ENCODE results near the gene USPL1. TPM values are rescaled to one million over a fixed set of nuclear protein-coding genes. Genes with fewer than 3 reads are reported as not detected.
"Not testable (repeated sequence)": the region's sequence is repeated elsewhere in the genome, so short reads cannot be mapped to it uniquely, and the experiment has no call there.

USPL1 gene
- total and polyA plus RNA-seq, 4 donors: 8.5 to 31.9 (median 11.5) TPM

DNA sequence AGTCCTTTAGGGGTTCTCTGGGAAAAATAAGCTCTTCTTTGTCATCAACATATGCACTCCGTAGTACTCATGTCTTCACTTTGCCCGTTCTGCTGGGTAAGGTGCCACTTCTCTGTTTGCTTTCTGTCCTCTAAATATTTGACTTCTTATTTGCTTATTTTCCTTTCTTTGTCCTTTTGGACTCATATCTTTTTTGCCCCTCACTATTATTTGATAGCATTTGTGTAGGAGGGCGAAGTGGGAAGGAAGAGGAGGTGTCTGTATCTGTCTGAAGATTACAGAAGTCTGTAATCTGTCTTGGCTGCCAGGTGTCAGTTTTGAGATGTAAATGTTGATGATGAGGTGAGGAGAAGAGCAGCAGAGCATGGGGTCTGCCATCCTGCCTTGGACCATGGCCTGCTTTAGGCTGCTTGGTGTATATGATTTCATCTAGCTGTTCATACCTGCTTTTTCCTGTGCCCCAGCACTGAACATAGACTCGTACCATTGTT, 30.8 kb downstream of the USPL1 start:
- 88 to 93% methylated on average over 4 of the region's 4 CpGs for WGBS, 2 donors
- no peaks in the 10 kb centered on the region for H3K27me3 ChIP-seq (ENCODE audit: control insufficient read depth in 3 of 3, insufficient read depth in 3 of 3, low read length in 2 of 3)
- H3K4me3 ChIP-seq: no peak overlapping the region
- ATAC-seq (ENCODE audit: insufficient read depth, low FRiP score) (no peak), DNase-seq (no peak)
- H3K9me3 ChIP-seq (ENCODE audit: control insufficient read depth in 4 of 4, insufficient read depth in 3 of 4, low read length in 3 of 4): no peaks in the 10 kb centered on the region
- no peak overlapping the region for H3K27ac ChIP-seq (ENCODE audit: low read depth in 1 of 2, low read length in 1 of 2)
- H3K9ac ChIP-seq (ENCODE audit: insufficient read depth in 1 of 2, low read length in 2 of 2): no peak overlapping the region
- peaks cover 18 to 38% (median 33%) of the 10 kb centered on the region in 4 donors for H3K36me3 ChIP-seq (ENCODE audit: control insufficient read depth in 4 of 4, insufficient read depth in 4 of 4, low read length in 4 of 4)
- H3K4me1 ChIP-seq (ENCODE audit: control insufficient read depth in 5 of 5, insufficient read depth in 5 of 5, low read length in 5 of 5): peaks cover 0 to 5% (median 0%) of the 10 kb centered on the region in 5 donors
- TF ChIP-seq, protein P1, sequence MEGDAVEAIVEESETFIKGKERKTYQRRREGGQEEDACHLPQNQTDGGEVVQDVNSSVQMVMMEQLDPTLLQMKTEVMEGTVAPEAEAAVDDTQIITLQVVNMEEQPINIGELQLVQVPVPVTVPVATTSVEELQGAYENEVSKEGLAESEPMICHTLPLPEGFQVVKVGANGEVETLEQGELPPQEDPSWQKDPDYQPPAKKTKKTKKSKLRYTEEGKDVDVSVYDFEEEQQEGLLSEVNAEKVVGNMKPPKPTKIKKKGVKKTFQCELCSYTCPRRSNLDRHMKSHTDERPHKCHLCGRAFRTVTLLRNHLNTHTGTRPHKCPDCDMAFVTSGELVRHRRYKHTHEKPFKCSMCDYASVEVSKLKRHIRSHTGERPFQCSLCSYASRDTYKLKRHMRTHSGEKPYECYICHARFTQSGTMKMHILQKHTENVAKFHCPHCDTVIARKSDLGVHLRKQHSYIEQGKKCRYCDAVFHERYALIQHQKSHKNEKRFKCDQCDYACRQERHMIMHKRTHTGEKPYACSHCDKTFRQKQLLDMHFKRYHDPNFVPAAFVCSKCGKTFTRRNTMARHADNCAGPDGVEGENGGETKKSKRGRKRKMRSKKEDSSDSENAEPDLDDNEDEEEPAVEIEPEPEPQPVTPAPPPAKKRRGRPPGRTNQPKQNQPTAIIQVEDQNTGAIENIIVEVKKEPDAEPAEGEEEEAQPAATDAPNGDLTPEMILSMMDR (IDR thresholded peaks at IDR 0.05; ENCODE audit: control extremely low read depth, extremely low read depth): no peak

DNA sequence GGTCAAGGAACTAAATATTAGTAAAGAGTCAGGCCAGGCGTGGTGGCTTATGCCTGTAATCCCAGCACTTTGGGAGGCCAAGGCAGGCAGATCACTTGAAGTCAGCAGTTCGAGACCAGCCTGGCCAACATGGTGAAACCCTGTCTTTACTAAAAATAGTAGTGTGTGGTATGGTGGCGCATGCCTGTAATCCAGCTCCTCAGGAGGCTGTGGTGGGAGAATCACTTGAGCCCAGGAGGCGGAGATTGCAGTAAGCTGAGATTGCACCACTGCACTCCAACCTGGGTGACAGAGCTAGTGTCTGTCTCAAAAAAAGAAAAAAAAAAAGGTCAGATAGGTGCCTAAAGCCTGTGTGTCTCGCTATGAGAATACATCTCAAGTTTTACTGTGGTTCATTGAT, 33.9 kb downstream of the USPL1 start:
- peaks cover 19 to 42% (median 29%) of the 10 kb centered on the region in 4 donors for H3K36me3 ChIP-seq (ENCODE audit: control insufficient read depth in 4 of 4, insufficient read depth in 4 of 4, low read length in 4 of 4)
- not testable (repeated sequence) for H3K4me1 ChIP-seq (ENCODE audit: control insufficient read depth in 5 of 5, insufficient read depth in 5 of 5, low read length in 5 of 5); H3K27me3 ChIP-seq (ENCODE audit: control insufficient read depth in 3 of 3, insufficient read depth in 3 of 3, low read length in 2 of 3); H3K9me3 ChIP-seq (ENCODE audit: control insufficient read depth in 4 of 4, insufficient read depth in 3 of 4, low read length in 3 of 4); ATAC-seq (ENCODE audit: insufficient read depth, low FRiP score); H3K27ac ChIP-seq (ENCODE audit: low read depth in 1 of 2, low read length in 1 of 2); H3K4me3 ChIP-seq; DNase-seq; H3K9ac ChIP-seq (ENCODE audit: insufficient read depth in 1 of 2, low read length in 2 of 2)
- 63 to 84% methylated on average over 5 of the region's 5 CpGs for WGBS, 2 donors

DNA sequence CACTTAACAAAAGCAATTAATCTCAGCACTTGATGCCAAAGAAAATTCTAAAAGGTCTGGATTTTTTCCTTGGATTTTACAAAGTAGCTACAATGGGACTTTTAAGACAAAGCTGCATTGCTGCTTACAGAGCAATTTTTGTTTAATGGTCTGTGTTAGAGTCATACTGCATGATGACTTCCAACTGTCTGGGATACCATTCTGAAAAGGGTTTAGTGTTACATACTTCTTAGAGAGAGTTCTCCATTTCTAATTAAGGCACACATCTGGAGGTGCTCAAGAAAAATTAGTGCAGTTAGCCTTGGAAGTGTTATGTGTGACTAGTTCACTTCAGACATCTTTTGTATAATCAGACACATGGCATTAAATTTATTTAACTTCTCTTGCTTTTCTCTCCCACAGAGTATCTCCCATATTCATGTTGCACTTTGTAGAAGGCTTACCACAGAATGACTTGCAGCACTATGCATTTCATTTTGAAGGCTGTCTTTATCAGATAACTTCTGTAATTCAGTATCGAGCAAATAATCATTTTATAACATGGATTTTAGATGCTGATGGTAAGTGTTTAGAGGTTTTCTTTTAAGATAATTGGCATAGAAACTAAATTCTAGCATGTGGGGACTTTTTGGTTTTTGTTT, 35.1 kb downstream of the USPL1 start:
- peak in 1 of 3 donors; percentile 35 for DNase-seq
- no peak for ATAC-seq (ENCODE audit: insufficient read depth, low FRiP score)
- no peaks in the 10 kb centered on the region for H3K9me3 ChIP-seq (ENCODE audit: control insufficient read depth in 4 of 4, insufficient read depth in 3 of 4, low read length in 3 of 4)
- peaks cover 0 to 5% (median 0%) of the 10 kb centered on the region in 5 donors for H3K4me1 ChIP-seq (ENCODE audit: control insufficient read depth in 5 of 5, insufficient read depth in 5 of 5, low read length in 5 of 5)
- H3K36me3 ChIP-seq (ENCODE audit: control insufficient read depth in 4 of 4, insufficient read depth in 4 of 4, low read length in 4 of 4): peaks cover 17 to 39% (median 26%) of the 10 kb centered on the region in 4 donors
- TF ChIP-seq, protein P1 (IDR thresholded peaks at IDR 0.05; ENCODE audit: control extremely low read depth, extremely low read depth): no peak
- no peak overlapping the region for H3K9ac ChIP-seq (ENCODE audit: insufficient read depth in 1 of 2, low read length in 2 of 2)
- no peak overlapping the region for H3K27ac ChIP-seq (ENCODE audit: low read depth in 1 of 2, low read length in 1 of 2)
- no peak overlapping the region for H3K4me3 ChIP-seq
- H3K27me3 ChIP-seq (ENCODE audit: control insufficient read depth in 3 of 3, insufficient read depth in 3 of 3, low read length in 2 of 3): no peaks in the 10 kb centered on the region
- WGBS, 2 donors: 70 to 81% methylated on average over 1 of the region's 1 CpG

DNA sequence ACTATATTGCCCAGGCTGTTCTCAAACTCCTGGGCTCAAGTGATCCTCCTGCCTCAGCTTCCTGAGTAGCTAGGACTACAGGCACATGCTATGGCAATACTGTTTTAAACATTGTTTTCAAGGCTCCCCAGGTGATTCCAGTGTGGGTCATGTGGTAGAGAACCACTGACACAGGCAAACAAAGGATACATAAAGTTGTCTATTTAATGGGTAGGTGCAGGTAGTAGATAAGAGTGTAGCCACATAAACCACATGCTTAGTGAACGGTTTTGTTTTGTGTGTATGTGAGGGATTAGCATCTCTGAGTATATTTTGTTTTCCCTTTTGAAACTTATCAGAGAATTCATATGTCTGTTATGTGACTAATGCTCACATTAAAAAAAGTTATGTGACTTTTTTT, 36.7 kb downstream of the USPL1 start:
- Histone ChIP-seq H3K27me3 (ENCODE audit: control insufficient read depth in 3 of 3, insufficient read depth in 3 of 3, low read length in 2 of 3) (no peaks in the 10 kb centered on the region), H3K4me1 (ENCODE audit: control insufficient read depth in 5 of 5, insufficient read depth in 5 of 5, low read length in 5 of 5) (peaks cover 0 to 5% (median 0%) of the 10 kb centered on the region in 5 donors), H3K9ac (ENCODE audit: insufficient read depth in 1 of 2, low read length in 2 of 2) (no peak overlapping the region), H3K27ac (ENCODE audit: low read depth in 1 of 2, low read length in 1 of 2) (no peak overlapping the region), H3K4me3 (no peak overlapping the region), H3K9me3 (ENCODE audit: control insufficient read depth in 4 of 4, insufficient read depth in 3 of 4, low read length in 3 of 4) (no peaks in the 10 kb centered on the region), H3K36me3 (ENCODE audit: control insufficient read depth in 4 of 4, insufficient read depth in 4 of 4, low read length in 4 of 4) (peaks cover 15 to 48% (median 28%) of the 10 kb centered on the region in 4 donors)
- WGBS, 2 donors: 77 to 86% methylated on average over 1 of the region's 1 CpG
- TF ChIP-seq, protein P1 (IDR thresholded peaks at IDR 0.05; ENCODE audit: control extremely low read depth, extremely low read depth): no peak
- DNase-seq (no peak), ATAC-seq (ENCODE audit: insufficient read depth, low FRiP score) (no peak)

Measured in lung (tissue), 12 donors.